IPS-18c (cell line): ENCODE results near the gene S100PBP.

Experiments
- H3K4me3 ChIP-seq: 2 replicates; pipeline ENCODE4 v1.7.0; 2013; ENCODE audit warnings: low read depth, mild to moderate bottlenecking, low read length, moderate library complexity; ENCODE audit not compliant: insufficient read depth
- H3K9me3 ChIP-seq: one replicate; pipeline ENCODE4 v1.6.1; 2013; ENCODE audit warnings: mild to moderate bottlenecking, low read length, moderate library complexity; ENCODE audit not compliant: control insufficient read depth, insufficient read depth

Gene S100PBP

DNA sequence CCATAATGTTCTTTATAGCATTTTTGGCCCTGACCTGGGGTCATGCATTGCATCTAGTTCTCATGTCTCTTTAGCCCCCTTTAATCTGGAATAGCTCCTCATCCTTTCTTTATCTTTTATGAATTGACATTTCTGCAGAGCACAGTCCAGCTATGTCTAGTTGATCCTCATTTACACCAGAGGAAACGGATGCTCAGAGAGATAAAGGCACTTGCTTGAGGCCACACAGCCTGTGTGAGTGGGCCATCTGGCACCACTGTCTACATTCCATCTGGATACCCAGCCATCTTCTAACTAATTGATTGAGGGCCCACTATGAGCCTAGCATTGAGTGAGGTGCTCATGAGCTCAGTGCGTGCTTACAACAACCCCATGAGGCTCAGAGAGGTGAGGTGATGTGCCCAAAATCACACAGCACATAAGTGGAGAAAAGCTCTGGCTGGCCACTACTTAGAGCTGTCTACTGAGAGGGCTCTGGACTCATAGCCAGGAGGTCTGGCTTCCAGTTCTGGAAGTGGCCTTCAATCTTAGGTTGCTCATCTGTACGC lies 72.4 kb downstream of the S100PBP start:
- no peaks in the 10 kb centered on the region for H3K9me3 ChIP-seq
- no peak overlapping the region for H3K4me3 ChIP-seq

DNA sequence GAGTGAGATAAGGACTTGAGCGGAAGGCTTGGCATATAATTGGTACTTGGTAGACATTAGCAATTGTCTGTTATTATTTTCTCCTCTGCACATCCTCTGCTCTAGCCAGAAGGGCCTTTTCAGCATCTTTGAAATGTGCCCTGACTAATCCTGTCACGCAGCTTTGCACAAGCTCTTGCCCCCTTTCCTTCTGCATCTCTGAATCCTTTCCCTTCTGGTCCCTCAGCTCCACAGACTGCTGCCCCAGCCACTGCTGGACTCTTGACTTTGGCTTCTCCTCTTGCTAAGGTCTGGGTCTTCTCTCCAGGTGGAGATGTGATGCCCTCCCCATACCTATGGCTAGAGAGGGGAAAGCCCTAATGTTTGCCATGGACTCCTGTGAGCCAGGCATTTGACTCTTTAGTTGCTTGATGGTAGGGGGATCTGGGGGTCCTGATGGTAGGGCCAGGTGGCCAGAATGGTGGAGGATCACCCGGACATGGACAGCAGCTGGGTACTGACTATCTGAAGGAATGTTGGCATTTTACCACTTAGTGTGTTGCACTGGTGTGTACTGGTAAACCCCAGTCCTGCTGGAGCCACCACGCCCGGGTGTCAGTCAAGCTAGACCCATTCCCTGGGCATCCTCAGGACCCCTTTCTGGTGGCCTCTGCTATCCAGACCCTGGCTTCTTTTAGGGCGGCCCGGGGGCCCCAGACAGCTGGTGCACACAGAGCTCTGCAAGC lies 73.2 kb downstream of the S100PBP start:
- H3K4me3 ChIP-seq = no peak overlapping the region
- H3K9me3 ChIP-seq = no peaks in the 10 kb centered on the region

DNA sequence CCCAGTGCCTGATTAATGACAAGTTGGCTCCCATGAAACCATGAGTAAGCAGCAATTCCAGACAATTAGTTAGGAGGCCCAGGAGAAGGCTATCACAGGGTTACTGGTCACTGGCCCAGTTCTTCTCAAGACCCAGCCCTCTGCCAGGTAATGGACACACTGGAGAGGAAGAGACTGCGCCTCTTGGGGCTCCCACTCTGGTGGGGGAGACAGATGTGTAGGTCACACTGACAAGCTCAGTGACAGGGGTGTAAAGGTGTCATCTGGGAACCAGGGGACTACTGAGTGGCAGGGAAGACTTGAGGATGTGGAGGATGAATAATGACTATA lies 73.8 kb downstream of the S100PBP start:
- Histone ChIP-seq H3K4me3 (no peak overlapping the region), H3K9me3 (no peaks in the 10 kb centered on the region)

DNA sequence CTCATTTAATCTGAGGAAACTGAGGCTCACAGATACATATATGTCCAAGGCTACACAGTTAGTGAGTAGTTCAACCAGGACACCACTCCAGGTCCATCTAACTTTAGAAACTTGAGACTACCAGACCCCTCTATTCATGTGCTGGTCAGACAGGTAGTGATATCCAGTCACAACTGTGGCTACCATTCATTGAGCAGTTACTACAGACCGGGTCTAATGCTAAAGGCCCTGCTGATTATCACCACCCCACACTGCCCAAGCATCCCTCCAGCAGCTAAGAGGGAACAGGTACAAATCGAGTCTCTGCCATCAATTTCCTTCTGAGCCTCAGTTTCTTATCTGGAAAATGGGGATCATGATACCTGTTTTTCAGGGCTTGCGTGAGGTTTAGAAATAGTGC lies 74.2 kb downstream of the S100PBP start:
- Histone ChIP-seq H3K4me3 (no peak overlapping the region), H3K9me3 (no peaks in the 10 kb centered on the region)

DNA sequence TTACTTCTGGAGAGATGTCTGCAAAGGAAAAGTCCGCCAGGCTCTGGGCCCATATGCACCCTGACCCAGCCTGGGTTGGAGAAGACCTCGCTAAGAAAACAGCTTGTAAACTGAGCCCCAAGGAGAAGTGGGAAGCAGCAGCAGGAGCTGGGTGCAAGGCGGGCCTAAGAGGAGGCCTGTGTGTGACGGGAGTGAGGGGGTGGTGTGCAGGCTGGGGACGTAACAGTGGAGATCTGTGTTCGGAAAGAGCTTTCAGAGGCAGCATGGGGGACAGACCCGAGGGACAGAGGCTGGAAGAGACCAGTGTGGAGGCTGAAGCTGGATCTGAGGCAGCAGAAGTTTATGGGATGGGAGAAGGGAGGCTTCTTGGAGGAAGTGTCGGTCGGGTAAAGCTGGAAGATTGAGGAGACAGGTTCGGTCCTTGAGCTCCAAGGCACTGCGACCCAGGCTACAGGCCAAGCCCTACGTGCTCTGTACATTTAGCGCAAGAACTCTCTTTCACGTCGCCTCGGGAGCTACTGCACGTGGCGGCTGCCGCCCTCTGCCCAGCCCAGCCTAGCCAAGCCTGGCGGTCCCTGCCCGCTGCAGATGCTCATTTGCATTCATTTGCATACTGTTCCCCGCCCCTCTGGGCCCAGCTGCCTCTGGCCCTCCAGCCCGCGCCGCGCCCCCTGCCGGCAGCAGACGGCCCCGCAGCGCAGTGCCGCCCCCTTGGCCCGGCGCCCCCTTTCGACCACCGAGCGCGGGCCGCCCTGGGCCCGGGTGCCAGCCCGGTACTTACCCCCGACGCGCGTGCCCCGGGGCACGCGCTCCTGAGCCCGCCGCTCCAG lies 75.1 kb downstream of the S100PBP start:
- peak overlapping the region; percentile 72 for H3K4me3 ChIP-seq
- no peaks in the 10 kb centered on the region for H3K9me3 ChIP-seq

DNA sequence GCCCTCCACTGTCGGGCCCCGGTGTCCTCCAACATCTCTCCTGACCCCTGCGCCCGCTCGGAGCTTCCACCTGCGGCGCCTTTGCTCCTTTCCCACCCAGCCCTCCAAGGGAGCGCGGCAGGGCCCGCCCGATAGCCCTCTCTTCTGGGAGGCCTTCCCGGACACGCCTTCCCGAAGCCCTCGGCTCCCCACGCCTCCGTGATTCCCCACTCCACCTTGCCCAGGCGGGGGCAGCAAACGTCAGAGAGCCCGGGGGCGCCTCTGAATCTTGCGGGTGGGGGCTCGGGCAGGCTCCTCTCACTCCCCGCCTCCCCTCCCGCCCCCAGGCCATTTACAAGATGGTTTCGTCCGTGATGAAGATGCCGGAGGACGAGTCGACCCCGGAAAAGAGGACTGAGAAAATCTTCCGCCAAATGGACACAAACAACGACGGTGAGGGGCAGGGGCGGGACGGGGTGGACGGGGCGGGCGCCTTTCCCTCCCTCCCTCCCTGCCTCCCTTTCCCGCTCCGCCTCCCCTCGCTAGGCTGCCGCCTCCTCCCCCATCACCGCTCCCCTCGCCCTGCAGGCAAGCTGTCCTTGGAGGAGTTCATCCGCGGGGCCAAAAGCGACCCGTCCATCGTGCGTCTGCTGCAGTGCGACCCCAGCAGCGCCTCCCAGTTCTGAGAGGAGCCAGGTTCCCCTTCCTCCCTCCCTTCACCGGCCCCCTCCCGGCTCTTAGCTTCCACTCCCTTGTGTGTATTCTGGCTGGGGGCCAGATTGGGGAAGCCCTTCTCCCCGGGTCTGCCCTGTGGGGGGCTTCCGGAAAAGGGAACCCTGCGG lies 76.0 kb downstream of the S100PBP start:
- peak overlapping the region; percentile 72 for H3K4me3 ChIP-seq
- no peaks in the 10 kb centered on the region for H3K9me3 ChIP-seq

DNA sequence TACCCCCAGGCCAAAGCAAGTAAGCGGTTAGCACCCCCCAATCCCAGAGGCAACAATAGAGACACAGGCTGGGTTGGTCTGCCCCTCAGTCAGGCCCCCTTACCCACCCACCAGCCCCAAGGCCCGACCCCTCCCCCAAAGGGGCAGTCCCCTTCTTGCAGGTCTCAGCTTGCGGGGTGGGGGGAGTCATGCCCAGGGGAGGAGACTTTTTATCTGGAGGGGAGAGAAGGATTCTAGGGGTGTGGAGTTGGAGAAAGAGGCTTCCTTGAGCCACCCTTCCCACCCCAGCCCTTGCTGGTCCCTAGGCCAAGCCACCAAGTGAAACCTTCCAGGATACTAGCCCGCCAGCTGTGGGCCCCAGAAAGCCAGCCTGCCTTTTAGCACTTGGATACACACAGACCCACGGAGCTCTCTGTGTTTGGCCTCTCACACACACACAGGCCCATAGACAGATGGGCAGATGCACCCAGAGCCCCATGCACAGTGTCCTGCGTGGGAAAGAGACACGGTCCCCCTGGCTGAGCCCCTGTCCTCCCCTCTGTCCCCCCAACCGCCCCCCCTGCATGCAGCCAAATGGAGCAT lies 76.7 kb downstream of the S100PBP start:
- Histone ChIP-seq H3K4me3 (peak overlapping the region; percentile 72), H3K9me3 (no peaks in the 10 kb centered on the region)

DNA sequence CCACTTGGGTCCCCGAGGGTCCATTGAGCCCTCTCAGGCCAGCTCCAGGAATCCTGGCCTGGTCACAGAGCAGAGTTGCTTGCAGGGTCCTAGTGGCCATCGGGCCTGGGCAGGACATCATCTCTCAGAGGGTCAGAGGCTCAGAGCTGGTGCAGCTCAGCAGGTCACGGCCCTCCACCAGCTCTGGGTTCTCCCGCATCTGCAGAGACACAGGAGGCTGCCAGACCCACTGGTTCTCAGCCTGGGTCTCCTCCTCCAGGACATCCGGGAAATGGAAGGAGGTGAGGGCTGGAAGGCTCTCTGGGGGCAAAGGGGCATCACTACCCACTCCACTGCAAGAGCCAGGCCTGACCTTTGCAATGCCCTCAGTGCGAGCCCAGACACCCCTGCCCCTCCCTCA lies 77.2 kb downstream of the S100PBP start:
- H3K4me3 ChIP-seq = no peak overlapping the region
- H3K9me3 ChIP-seq = no peaks in the 10 kb centered on the region

DNA sequence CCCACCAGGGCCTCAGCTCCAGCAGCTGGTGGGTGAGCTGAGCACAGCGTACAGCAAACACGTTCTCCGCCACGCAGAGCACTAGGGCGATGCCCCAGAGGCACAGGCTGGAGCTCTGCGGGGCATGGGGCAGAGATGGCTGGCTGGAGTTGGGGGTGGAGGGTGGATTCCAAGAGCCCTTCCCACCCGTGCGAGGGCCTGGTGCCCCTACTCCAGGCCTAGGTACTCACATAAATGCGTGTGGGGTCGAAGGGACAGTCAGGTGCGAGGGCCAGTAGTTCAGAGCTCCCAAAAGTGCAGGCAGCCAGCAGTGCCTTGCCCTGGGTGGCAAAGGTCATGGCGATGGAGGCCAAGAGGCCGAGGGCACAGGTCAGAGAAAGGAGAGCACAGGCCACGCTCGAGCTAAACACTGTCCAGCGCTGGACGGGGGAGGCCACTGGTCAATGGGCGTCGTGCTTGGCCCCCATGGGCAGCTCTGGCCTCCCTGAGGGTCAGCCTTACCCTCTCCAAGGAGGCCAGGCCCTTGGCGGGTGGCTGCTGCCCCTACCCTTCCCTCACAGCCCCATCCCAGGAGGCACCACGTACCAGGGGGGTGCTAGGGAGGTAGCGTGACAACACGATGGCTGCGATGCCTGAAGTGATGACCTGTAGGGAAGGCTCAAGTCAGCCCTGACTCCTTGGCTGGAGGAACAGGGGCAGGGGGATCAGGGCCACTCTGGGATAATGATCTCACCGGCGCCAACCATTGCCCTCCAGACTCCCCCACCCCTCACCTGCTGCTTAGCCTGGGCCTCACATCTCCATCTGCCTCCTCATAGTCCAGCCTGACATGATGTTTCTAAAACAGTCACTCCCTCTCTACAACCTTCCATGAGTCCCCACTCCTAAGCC lies 78.1 kb downstream of the S100PBP start:
- no peak overlapping the region for H3K4me3 ChIP-seq
- H3K9me3 ChIP-seq = no peaks in the 10 kb centered on the region

DNA sequence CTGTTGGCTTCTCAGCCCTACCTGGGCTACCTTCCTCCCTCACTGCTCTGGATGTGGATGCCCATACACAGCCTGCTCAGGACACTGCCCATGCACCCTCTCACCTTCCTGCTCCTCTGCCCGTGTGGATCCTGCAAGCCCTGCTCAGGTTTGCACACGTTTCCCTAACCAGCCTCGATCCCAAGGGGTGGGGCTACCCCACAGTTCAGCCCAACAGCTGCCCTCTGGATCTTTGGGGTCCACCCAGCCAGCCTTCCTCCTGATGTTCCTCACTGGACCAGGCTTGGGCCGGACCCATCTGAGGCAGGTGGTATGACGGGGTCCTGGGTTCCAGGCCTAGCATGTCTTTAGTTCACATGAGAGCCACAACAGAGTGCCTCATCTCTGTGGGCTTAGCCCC lies 79.0 kb downstream of the S100PBP start:
- Histone ChIP-seq H3K9me3 (peaks cover 2% of the 10 kb centered on the region), H3K4me3 (no peak overlapping the region)

DNA sequence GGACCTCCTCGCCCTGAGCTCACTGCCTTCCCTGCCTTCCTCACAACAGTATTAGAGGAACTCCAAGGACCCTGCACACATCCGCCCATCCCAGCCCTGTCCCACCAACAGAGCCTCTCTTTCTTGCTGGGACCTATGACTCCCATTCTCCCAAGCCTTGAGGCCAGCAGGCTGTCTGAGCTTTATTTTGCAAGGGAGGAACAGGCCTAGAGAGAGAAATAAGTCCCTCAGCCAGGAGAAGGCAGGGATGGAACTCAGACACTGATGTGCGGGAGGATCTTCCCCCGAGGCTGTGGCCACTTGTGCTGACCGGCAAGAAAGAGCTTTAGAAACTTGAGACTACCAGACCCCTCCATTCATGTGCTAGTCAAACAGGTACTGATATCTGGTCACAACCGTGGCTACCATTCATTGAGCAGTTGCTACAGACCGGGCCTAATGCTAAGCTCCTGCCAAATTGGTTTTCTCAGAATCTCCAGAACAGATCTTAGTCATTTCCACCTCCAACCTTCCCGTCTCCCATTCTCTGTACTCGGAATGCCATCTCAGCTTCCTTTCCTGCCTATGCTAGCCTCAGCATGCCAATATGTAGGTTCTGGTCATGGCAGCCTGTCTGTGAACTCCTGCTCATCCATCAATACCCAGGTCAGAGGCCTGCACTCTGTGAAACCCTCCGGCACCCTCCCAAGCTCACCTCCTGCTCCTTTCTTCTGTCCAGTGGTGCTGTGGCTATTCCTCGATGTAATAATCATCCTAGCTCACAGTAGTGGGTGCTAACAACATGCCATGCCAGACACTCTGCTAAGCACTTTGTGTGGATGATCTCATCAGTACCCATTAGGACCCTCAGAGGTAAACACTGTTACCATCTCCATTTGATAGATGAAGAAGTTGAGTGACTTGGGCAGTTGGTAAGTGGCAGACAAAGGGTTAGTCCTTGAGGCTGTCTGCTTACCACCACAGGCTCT lies 79.9 kb downstream of the S100PBP start:
- Histone ChIP-seq H3K4me3 (no peak overlapping the region), H3K9me3 (peaks cover 2% of the 10 kb centered on the region)

DNA sequence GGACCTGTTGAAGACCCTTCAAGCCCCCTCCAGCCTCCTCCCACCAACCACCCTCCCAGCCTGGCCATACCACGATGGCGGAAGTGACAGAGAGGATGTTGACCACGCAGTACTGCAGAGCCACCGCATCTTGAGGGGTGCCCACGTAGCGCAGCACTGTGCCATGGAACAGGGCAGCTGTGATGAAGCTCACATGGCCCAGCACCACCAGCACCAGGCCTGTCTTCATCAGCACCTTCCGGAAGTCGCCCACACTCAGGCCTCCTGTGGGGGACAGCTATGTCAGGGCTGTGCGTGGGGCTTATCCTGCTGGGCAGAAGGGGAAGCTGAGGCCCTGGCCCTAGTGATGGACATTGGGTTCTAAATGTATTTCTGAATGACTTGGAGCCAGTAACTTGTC lies 80.6 kb downstream of the S100PBP start:
- Histone ChIP-seq H3K4me3 (no peak overlapping the region), H3K9me3 (peaks cover 2% of the 10 kb centered on the region)

DNA sequence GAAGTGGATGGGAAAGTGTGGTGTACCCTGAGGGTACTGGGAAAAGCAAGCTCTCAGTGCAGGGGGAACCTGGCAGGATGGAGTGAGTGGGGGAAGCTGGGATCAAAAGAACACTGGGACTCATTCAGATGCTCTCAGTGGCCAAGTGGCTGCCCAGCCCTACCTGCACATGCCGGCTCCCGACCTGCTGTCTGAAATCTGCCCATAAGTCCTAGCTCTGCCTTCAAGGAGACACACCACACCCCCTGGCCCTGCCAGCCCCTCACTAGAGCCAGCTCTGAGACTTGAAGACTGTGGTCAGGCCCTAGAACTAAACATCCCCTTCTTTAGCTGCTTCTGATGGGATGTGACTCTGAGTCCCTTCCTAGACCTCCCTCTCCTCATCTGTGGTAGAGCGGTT lies 81.5 kb downstream of the S100PBP start:
- Histone ChIP-seq H3K4me3 (no peak overlapping the region), H3K9me3 (peaks cover 2% of the 10 kb centered on the region)

DNA sequence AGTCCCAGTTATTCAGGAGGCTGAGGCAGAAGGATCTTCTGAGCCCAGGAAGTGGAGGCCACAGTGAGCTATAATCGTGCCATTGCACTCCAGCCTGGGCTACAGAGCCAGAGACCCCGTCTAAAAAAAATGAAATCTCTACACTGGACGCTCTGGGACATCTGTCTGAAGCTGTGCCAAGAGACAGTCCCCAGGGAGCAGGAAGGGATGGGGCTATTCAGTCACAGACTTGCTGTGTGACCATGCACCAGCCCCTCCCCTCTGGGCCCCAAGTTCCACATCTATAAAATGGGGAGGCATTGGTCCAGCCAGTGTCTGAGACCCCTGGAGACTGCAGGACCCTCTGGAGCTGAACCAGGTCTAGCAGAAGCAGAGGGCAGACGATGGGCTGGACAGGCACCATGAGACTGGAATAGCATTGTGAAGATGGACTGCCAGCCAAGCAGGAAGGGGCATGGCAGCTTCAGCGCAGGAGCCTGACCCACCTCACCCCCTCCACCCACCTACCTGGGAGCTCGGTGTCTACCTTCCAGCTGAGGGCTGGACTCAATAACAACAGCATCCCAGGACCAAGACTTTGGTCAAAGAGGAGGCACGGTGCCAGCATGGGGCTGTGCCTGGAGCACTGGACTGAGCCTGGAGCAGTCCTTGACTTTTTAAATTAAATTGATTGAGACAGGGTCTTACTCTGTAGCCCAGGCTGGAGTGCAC lies 82.3 kb downstream of the S100PBP start:
- Histone ChIP-seq H3K9me3 (peaks cover 2% of the 10 kb centered on the region), H3K4me3 (no peak overlapping the region)

DNA sequence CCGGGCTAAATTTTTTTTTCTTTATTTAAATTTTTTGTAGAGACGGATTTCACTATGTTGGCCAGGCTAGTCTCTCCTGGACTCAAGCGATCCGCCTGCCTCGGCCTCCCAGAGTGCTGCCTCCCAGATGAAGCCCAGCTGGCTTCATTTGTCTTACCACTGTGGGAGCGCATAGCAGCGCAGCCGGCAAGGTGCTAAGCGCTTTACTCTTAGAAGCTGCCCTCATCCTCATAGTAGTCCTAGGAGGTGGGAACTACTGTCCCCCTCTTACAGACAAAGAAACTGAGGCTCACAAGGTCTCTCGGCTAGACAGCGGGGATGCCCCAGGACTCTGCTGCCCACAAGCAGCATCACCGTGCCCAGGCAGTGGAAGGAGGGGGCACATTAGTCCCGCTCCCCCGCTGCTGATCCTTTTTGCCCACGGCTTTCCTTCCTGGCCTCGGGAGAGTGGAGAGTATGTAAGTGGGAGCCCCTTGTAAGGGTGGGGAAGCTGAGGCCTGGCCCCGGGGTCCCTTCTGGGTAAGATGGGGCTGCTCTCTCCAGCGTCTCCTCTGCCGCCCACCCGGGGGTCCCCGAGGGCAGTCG lies 83.0 kb downstream of the S100PBP start:
- Histone ChIP-seq H3K4me3 (peak overlapping the region; percentile 51), H3K9me3 (peaks cover 2% of the 10 kb centered on the region)
